ENCODE measurements around the gene SRGAP3.

- TF ChIP-seq CTCF (IDR thresholded peaks at IDR 0.05; ENCODE audit: insufficient read depth, low read depth, low read length), result no peak
- TF ChIP-seq EZH2 (IDR thresholded peaks at IDR 0.05; ENCODE audit: insufficient read depth, low read length), result no peak
Observed at GRCh38 chr3:9102240-9102981, 147.0 kb downstream of the SRGAP3 start.
